Stimulated activated CD8-positive, alpha-beta memory T cell treated with anti-CD3 and anti-CD28 coated beads, Interleukin-4, amount 100 ng/mL, for 24 hours (primary cell): ENCODE measurements around the gene DST.

ENCODE experiments used
- DNase-seq: peaks from one replicate; pipeline ENCODE4 v3.0.0-alpha.2; 2020; ENCODE audit warnings: low read depth

Gene DST

GRCh38 chr6:56536536-56536935, 106.2 kb downstream of the DST start:
- no peak for DNase-seq

GRCh38 chr6:56535626-56536025, 107.1 kb downstream of the DST start:
- no peak for DNase-seq

GRCh38 chr6:56534680-56535419, 107.8 kb downstream of the DST start:
- no peak for DNase-seq

- DNase-seq = no peak
Observed at GRCh38 chr6:56532766-56533551, 109.7 kb downstream of the DST start.

- no peak for DNase-seq
Observed at GRCh38 chr6:56531839-56532595, 110.7 kb downstream of the DST start.

GRCh38 chr6:56529594-56530191, 113.0 kb downstream of the DST start:
- no peak for DNase-seq

GRCh38 chr6:56528412-56528841, 114.3 kb downstream of the DST start:
- no peak for DNase-seq

GRCh38 chr6:56527934-56528333, 114.8 kb downstream of the DST start:
- no peak for DNase-seq

- DNase-seq = no peak
Observed at GRCh38 chr6:56526860-56527544, 115.7 kb downstream of the DST start.

- no peak for DNase-seq
Observed at GRCh38 chr6:56525974-56526789, 116.5 kb downstream of the DST start.

GRCh38 chr6:56524891-56525703, 117.6 kb downstream of the DST start:
- no peak for DNase-seq

- no peak for DNase-seq
Observed at GRCh38 chr6:56522495-56523270, 120.0 kb downstream of the DST start.

GRCh38 chr6:56521976-56522375, 120.7 kb downstream of the DST start:
- DNase-seq = no peak

GRCh38 chr6:56521454-56521853, 121.2 kb downstream of the DST start:
- no peak for DNase-seq

GRCh38 chr6:56520218-56520617, 122.5 kb downstream of the DST start:
- DNase-seq = no peak

- DNase-seq = no peak
Observed at GRCh38 chr6:56518995-56519767, 123.5 kb downstream of the DST start.

- DNase-seq = no peak
Observed at GRCh38 chr6:56517155-56517745, 125.4 kb downstream of the DST start.

- no peak for DNase-seq
Observed at GRCh38 chr6:56516003-56516402, 126.7 kb downstream of the DST start.
